Measurements from ENCODE around the gene JAM3. TPM values are rescaled to one million over a fixed set of nuclear protein-coding genes. Genes with fewer than 3 reads are reported as not detected.

The JAM3 gene
- polyA plus RNA-seq, 12 donors = 86.8 to 171 (median 126) TPM

- peak; percentile 91 for DNase-seq
These were observed 31.6 kb upstream of the JAM3 start for GRCh38 chr11:134037046-134037908.

- DNase-seq = peak; percentile 57
These were observed 29.9 kb upstream of the JAM3 start for GRCh38 chr11:134038897-134039470.

- no peak for DNase-seq
These were observed 29.0 kb upstream of the JAM3 start for GRCh38 chr11:134039726-134040385.

- DNase-seq = no peak
These were observed 28.2 kb upstream of the JAM3 start for GRCh38 chr11:134040386-134041302.

- no peak for DNase-seq
These were observed 27.5 kb upstream of the JAM3 start for GRCh38 chr11:134041349-134041748.

- DNase-seq = no peak
These were observed 26.8 kb upstream of the JAM3 start for GRCh38 chr11:134041791-134042696.

- no peak for DNase-seq
These were observed 25.0 kb upstream of the JAM3 start for GRCh38 chr11:134043821-134044420.

GRCh38 chr11:134044514-134045284 lies 24.2 kb upstream of the JAM3 start:
- DNase-seq = no peak

- DNase-seq = no peak
These were observed 22.9 kb upstream of the JAM3 start for GRCh38 chr11:134045799-134046635.

GRCh38 chr11:134046681-134047449 lies 22.0 kb upstream of the JAM3 start:
- DNase-seq = no peak

- DNase-seq = no peak
These were observed 21.3 kb upstream of the JAM3 start for GRCh38 chr11:134047586-134047999.

GRCh38 chr11:134048028-134048427 lies 20.8 kb upstream of the JAM3 start:
- DNase-seq = no peak

GRCh38 chr11:134049303-134049702 lies 19.6 kb upstream of the JAM3 start:
- no peak for DNase-seq

GRCh38 chr11:134050541-134051383 lies 18.1 kb upstream of the JAM3 start:
- DNase-seq = peak; percentile 83

GRCh38 chr11:134052395-134052987 lies 16.4 kb upstream of the JAM3 start:
- no peak for DNase-seq

Data from muscle of arm (tissue), 12 donors.